Kidney epithelial cell (primary cell): ENCODE results near the gene ADRA2B. TPM values are rescaled to one million over a fixed set of nuclear protein-coding genes. Genes with fewer than 3 reads are reported as not detected.

Experiments
- DNase-seq: peaks from one replicate; pipeline ENCODE4 v3.0.0-alpha.2; 2010; ENCODE audit warnings: low read depth
- H3K27me3 ChIP-seq: 2 replicates; pipeline ENCODE4 v1.6.0; 2011; ENCODE audit warnings: low read length; ENCODE audit not compliant: control insufficient read depth, insufficient read depth
- H3K36me3 ChIP-seq: 2 replicates; pipeline ENCODE4 v1.5.1; 2011; ENCODE audit warnings: low read length; ENCODE audit not compliant: control insufficient read depth, insufficient read depth
- H3K4me3 ChIP-seq: 2 replicates; pipeline ENCODE4 v1.5.1; 2011; ENCODE audit warnings: low read depth, mild to moderate bottlenecking, control low read depth, low read length
- CTCF ChIP-seq: IDR thresholded peaks from 2 replicates; pipeline ENCODE4 v1.5.1; 2011; ENCODE audit warnings: mild to moderate bottlenecking, moderate library complexity, low read length, control low read depth, inconsistent platforms; ENCODE audit not compliant: insufficient read depth, poor library complexity, severe bottlenecking
- total RNA-seq: library from RNA; depleted of rRNA; stranded (reverse); fragments of >200 nt; gene quantifications from 2 replicates; pipeline ENCODE4 v1.2.3, GENCODE V29; 2015

Gene ADRA2B
- total RNA-seq, 1 donor from 2014 or later, result 0.13 TPM

GRCh38 chr2:96091711-96092572 lies 24.4 kb downstream of the ADRA2B start:
- Histone ChIP-seq H3K27me3 (peaks cover 10% of the 10 kb centered on the region), H3K4me3 (no peak overlapping the region), H3K36me3 (no peaks in the 10 kb centered on the region)
- DNase-seq, result no peak
- TF ChIP-seq CTCF, result no peak

GRCh38 chr2:96091141-96091710 lies 25.1 kb downstream of the ADRA2B start:
- DNase-seq, result no peak
- no peak for TF ChIP-seq CTCF
- H3K4me3 ChIP-seq, result no peak overlapping the region
- H3K27me3 ChIP-seq, result peaks cover 10% of the 10 kb centered on the region
- H3K36me3 ChIP-seq, result no peaks in the 10 kb centered on the region

- DNase-seq, result no peak
- H3K36me3 ChIP-seq, result no peaks in the 10 kb centered on the region
- H3K4me3 ChIP-seq, result no peak overlapping the region
- peaks cover 10% of the 10 kb centered on the region for H3K27me3 ChIP-seq
- no peak for TF ChIP-seq CTCF
Measured at GRCh38 chr2:96090196-96090926, 26.0 kb downstream of the ADRA2B start.

GRCh38 chr2:96089356-96090195 lies 26.8 kb downstream of the ADRA2B start:
- Histone ChIP-seq H3K36me3 (no peaks in the 10 kb centered on the region), H3K27me3 (peaks cover 10% of the 10 kb centered on the region), H3K4me3 (no peak overlapping the region)
- no peak for TF ChIP-seq CTCF
- no peak for DNase-seq
